HepG2 (cell line): ENCODE results near the gene CTU2. TPM values are rescaled to one million over a fixed set of nuclear protein-coding genes. Genes with fewer than 3 reads are reported as not detected.
A peak's percentile ranks its signal among the peaks of the same experiment; 100 is the strongest.

Experiments used
- AGO1 ChIP-seq: fragments of 200-400 bp; formaldehyde crosslinking; IDR thresholded peaks from 2 replicates; pipeline ENCODE4 v1.6.1; 2017; ENCODE audit warnings: mild to moderate bottlenecking, low read depth, low read length, moderate library complexity; ENCODE audit not compliant: poor library complexity, severe bottlenecking
- AKAP8 ChIP-seq: sonication (generic); formaldehyde crosslinking; IDR thresholded peaks from 2 replicates; pipeline ENCODE4 v1.5.1; 2020; ENCODE audit warnings: mild to moderate bottlenecking, missing genetic modification reagents
- FLYWCH1 ChIP-seq: sonication (generic); formaldehyde crosslinking; IDR thresholded peaks from 2 replicates; pipeline ENCODE4 v1.8.1; 2023; ENCODE audit warnings: mild to moderate bottlenecking, missing genetic modification reagents
- KDM5B ChIP-seq: sonication (generic); formaldehyde crosslinking; IDR thresholded peaks from 2 replicates; pipeline ENCODE4 v1.4.0; 2020; ENCODE audit warnings: missing genetic modification reagents, mild to moderate bottlenecking, borderline replicate concordance
- MAX ChIP-seq: IDR thresholded peaks from 2 replicates; pipeline ENCODE4 v1.6.1; 2012; ENCODE audit warnings: inconsistent platforms
- MBNL3 ChIP-seq: fragments of 250-450 bp; sonication (Bioruptor Pico); conservative IDR thresholded peaks from 2 replicates; pipeline ENCODE4 v1.8.0; 2022; ENCODE audit warnings: mild to moderate bottlenecking, inconsistent platforms
- NFKB2 ChIP-seq: sonication (generic); formaldehyde crosslinking; IDR thresholded peaks from 2 replicates; pipeline ENCODE4 v1.4.0; 2020; ENCODE audit warnings: missing genetic modification reagents, borderline replicate concordance
- PPARG ChIP-seq: conservative IDR thresholded peaks from 2 replicates; pipeline ENCODE4 v1.6.1; 2016; ENCODE audit warnings: missing biosample characterization, missing genetic modification reagents
- PRDM15 ChIP-seq: sonication (generic); formaldehyde crosslinking; IDR thresholded peaks from 2 replicates; pipeline ENCODE4 v1.4.0; 2020; ENCODE audit warnings: missing genetic modification reagents
- RFX3 ChIP-seq: IDR thresholded peaks from 2 replicates; pipeline ENCODE4 v1.6.1; 2016; ENCODE audit warnings: missing biosample characterization, missing genetic modification reagents
- RNF2 ChIP-seq: fragments of 450-650 bp; conservative IDR thresholded peaks from 2 replicates; pipeline ENCODE4 v1.6.1; 2016; ENCODE audit warnings: low read depth
- SIX1 ChIP-seq: sonication (generic); formaldehyde crosslinking; IDR thresholded peaks from 2 replicates; pipeline ENCODE4 v1.4.0; 2020; ENCODE audit warnings: missing genetic modification reagents, borderline replicate concordance
- SNAPC2 ChIP-seq: sonication (generic); formaldehyde crosslinking; IDR thresholded peaks from 2 replicates; pipeline ENCODE4 v1.8.1; 2022; ENCODE audit warnings: mild to moderate bottlenecking, missing genetic modification reagents
- YEATS2 ChIP-seq: sonication (generic); formaldehyde crosslinking; IDR thresholded peaks from 2 replicates; pipeline ENCODE4 v1.4.0; 2020; ENCODE audit warnings: missing genetic modification reagents, borderline replicate concordance
- ZFYVE20 ChIP-seq: sonication (generic); formaldehyde crosslinking; IDR thresholded peaks from 2 replicates; pipeline ENCODE4 v1.8.0; 2023; ENCODE audit warnings: low read depth, mild to moderate bottlenecking, moderate library complexity, missing genetic modification reagents, borderline replicate concordance
- ZNF253 ChIP-seq: sonication (generic); formaldehyde crosslinking; IDR thresholded peaks from 2 replicates; pipeline ENCODE4 v1.8.0; 2022; ENCODE audit warnings: mild to moderate bottlenecking, missing genetic modification reagents, borderline replicate concordance
- ZNF317 ChIP-seq: sonication (generic); formaldehyde crosslinking; IDR thresholded peaks from 2 replicates; pipeline ENCODE4 v1.5.0; 2020; ENCODE audit warnings: mild to moderate bottlenecking, missing genetic modification reagents
- ZNF326 ChIP-seq: sonication (generic); formaldehyde crosslinking; IDR thresholded peaks from 2 replicates; pipeline ENCODE4 v1.4.0; 2020; ENCODE audit warnings: missing genetic modification reagents, borderline replicate concordance
- ZNF367 ChIP-seq: sonication (generic); formaldehyde crosslinking; IDR thresholded peaks from 2 replicates; pipeline ENCODE4 v1.4.0; 2020; ENCODE audit warnings: missing genetic modification reagents, borderline replicate concordance
- ZNF513 ChIP-seq: sonication (generic); formaldehyde crosslinking; conservative IDR thresholded peaks from 2 replicates; pipeline ENCODE4 v1.5.0; 2020; ENCODE audit warnings: missing genetic modification reagents
- ZNF550 ChIP-seq: sonication (generic); formaldehyde crosslinking; IDR thresholded peaks from 2 replicates; pipeline ENCODE4 v1.4.0; 2020; ENCODE audit warnings: mild to moderate bottlenecking, missing genetic modification reagents, borderline replicate concordance
- polyA plus RNA-seq, 8 experiments: library from polyadenylated mRNA; depleted of rRNA in 3 of 8; stranded (reverse) in 7 of 8; unstranded in 1 of 8; fragments of >200 nt; fragmentation: Illumina TruSeq in 4 of 8; extraction: Trizol in 4 of 8; gene quantifications; 2 replicates each; pipeline versions ENCODE4 v1.2.1 to v1.2.3, GENCODE V29; 2011 to 2016; ENCODE audit warnings: low read depth in 4 of 8, missing spikeins in 1 of 8, mixed read lengths in 1 of 8; ENCODE audit not compliant: insufficient read depth in 1 of 8
- total RNA-seq, 5 experiments: library from RNA; depleted of rRNA; stranded (reverse); fragments of >200 nt; fragmentation: Illumina TruSeq; extraction: Trizol; gene quantifications; 2 replicates each; pipeline ENCODE4 v1.2.3, GENCODE V29; 2016; ENCODE audit warnings: low read depth in 1 of 5

The CTU2 gene
- total and polyA plus RNA-seq, 2 of the 13 experiments (the other 11 are each of a cell fraction or from before 2014, with no cell fraction given): 13.3 to 21.9 TPM

GRCh38 chr16:88678224-88678979, 27.9 kb upstream of the CTU2 start (continued):
- no peak for TF ChIP-seq KDM5B (CRISPR knock-in tag)
- no peak for TF ChIP-seq MBNL3 (CRISPR knock-in tag)
- TF ChIP-seq FLYWCH1 (CRISPR knock-in tag): no peak
- no peak for TF ChIP-seq YEATS2
- TF ChIP-seq ZFYVE20 (CRISPR knock-in tag): no peak
- no peak for TF ChIP-seq ZNF550 (CRISPR knock-in tag)
- TF ChIP-seq SIX1 (CRISPR knock-in tag): no peak
- 0 out of 2 replicates have a peak, but pooled peaks have one; percentile 15 for TF ChIP-seq MAX
- no peak for TF ChIP-seq ZNF253 (CRISPR knock-in tag)
- TF ChIP-seq PPARG (CRISPR knock-in tag): no peak
- no peak for TF ChIP-seq SNAPC2 (CRISPR knock-in tag)
- TF ChIP-seq RFX3 (CRISPR knock-in tag): no peak
- no peak for TF ChIP-seq ZNF513 (CRISPR knock-in tag)
- peak; percentile 87; the same call in 1 of the 2 replicates for TF ChIP-seq AKAP8 (CRISPR knock-in tag)
- TF ChIP-seq NFKB2 (CRISPR knock-in tag): no peak
- TF ChIP-seq ZNF367 (CRISPR knock-in tag): no peak
- no peak for TF ChIP-seq RNF2
- TF ChIP-seq AGO1: peak; percentile 95
- 0 out of 2 replicates have a peak, but pooled peaks have one; percentile 31 for TF ChIP-seq ZNF326 (CRISPR knock-in tag)
- TF ChIP-seq ZNF317: 0 out of 2 replicates have a peak, but pooled peaks have one; percentile 36
- TF ChIP-seq PRDM15 (CRISPR knock-in tag): no peak
